ENCODE measurements around the gene TMEM164. TPM values are rescaled to one million over a fixed set of nuclear protein-coding genes. Genes with fewer than 3 reads are reported as not detected.
A peak's percentile ranks its signal among the peaks of the same experiment; 100 is the strongest.

Gene TMEM164
- total RNA-seq, 1 donor from 2014 or later, result 17.6 TPM

DNA sequence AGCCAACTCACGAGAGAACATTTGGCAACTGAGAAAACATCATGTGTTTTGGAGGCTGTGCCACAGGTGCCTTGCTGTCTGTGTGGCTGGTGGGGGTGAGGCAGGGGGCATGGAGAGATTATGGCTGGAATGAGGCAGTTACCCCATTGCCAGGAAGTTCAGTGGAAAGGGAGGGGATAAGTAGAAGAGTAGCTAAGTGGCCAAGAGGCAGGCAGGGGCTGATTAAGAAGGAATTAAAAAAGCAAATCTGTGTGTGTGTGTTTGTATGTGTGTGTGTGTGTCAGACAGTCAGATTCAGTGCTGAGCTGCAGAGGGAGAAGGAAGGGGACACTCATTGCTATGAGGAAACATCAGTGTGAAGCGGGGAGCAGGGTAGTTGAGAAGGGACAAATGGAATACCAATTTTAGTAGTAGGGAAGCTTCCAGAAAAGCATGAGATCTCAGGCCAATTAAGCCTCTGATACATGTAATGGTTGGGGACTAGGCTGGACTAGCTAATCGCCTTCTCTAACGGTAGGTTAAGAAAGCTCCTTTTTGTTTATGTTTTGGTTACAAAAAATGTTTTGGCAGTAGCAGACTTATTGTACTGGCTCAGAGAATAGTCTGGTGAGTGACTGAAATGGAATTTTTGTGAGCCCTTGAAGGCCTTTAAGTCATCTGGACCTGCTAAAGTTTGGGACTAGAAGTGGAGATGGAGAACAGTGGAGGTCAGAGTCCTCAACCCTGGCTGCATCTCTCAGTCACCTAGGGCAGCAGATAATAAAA is 18.5 kb downstream of the TMEM164 start:
- H3K27me3 Mint-ChIP-seq (ENCODE audit: low read depth, unreplicated experiment), result no peaks in the 10 kb centered on the region
- H3K36me3 Mint-ChIP-seq (ENCODE audit: low read depth, unreplicated experiment), result peaks cover 2% of the 10 kb centered on the region
- Histone ChIP-seq H3K79me2 (ENCODE audit: insufficient read depth, low read length) (no peaks in the 10 kb centered on the region), H3K4me1 (ENCODE audit: insufficient read depth, low read length) (peaks cover 27% of the 10 kb centered on the region), H3K27me3 (ENCODE audit: insufficient read depth, low read length) (no peaks in the 10 kb centered on the region), H3K4me2 (ENCODE audit: low read length) (peak overlapping the region; percentile 39), H3K36me3 (ENCODE audit: insufficient read depth, low read length) (no peaks in the 10 kb centered on the region), H3K4me3 (ENCODE audit: insufficient read depth, low read depth, low read length) (no peak overlapping the region), H3K27ac (ENCODE audit: low read depth, low read length) (peak overlapping the region; percentile 47), H2AFZ (ENCODE audit: low read depth, low read length) (no peak overlapping the region), H4K20me1 (ENCODE audit: insufficient read depth, low read length) (no peaks in the 10 kb centered on the region), H3K9ac (ENCODE audit: low read length) (peak overlapping the region; percentile 35), H3K9me3 (ENCODE audit: insufficient read depth, low read depth, low read length) (no peaks in the 10 kb centered on the region)
- TF ChIP-seq EZH2 (IDR thresholded peaks at IDR 0.05; ENCODE audit: insufficient read depth, low read length), result no peak
- peaks cover 6% of the 10 kb centered on the region for H3K4me1 Mint-ChIP-seq (ENCODE audit: low read depth, unreplicated experiment)
- no peak overlapping the region for H3K27ac Mint-ChIP-seq (ENCODE audit: unreplicated experiment)
- H3K9me3 Mint-ChIP-seq (ENCODE audit: unreplicated experiment), result no peaks in the 10 kb centered on the region
- DNase-seq (ENCODE audit: low read depth) (peak; percentile 87), FAIRE-seq (peak; percentile 99)
- H3K4me3 Mint-ChIP-seq (ENCODE audit: unreplicated experiment), result no peak overlapping the region

GRCh38 chrX:110022599-110023448 is 19.9 kb downstream of the TMEM164 start:
- Mint-ChIP-seq H3K9me3 (ENCODE audit: unreplicated experiment) (no peaks in the 10 kb centered on the region), H3K4me1 (ENCODE audit: low read depth, unreplicated experiment) (peaks cover 7% of the 10 kb centered on the region), H3K36me3 (ENCODE audit: low read depth, unreplicated experiment) (peaks cover 2% of the 10 kb centered on the region), H3K4me3 (ENCODE audit: unreplicated experiment) (no peak overlapping the region), H3K27ac (ENCODE audit: unreplicated experiment) (no peak overlapping the region), H3K27me3 (ENCODE audit: low read depth, unreplicated experiment) (no peaks in the 10 kb centered on the region)
- Histone ChIP-seq H3K9ac (ENCODE audit: low read length) (no peak overlapping the region), H3K79me2 (ENCODE audit: insufficient read depth, low read length) (no peaks in the 10 kb centered on the region), H3K4me3 (ENCODE audit: insufficient read depth, low read depth, low read length) (no peak overlapping the region), H4K20me1 (ENCODE audit: insufficient read depth, low read length) (no peaks in the 10 kb centered on the region), H3K27me3 (ENCODE audit: insufficient read depth, low read length) (no peaks in the 10 kb centered on the region), H3K9me3 (ENCODE audit: insufficient read depth, low read depth, low read length) (no peaks in the 10 kb centered on the region), H3K4me1 (ENCODE audit: insufficient read depth, low read length) (peaks cover 30% of the 10 kb centered on the region), H3K27ac (ENCODE audit: low read depth, low read length) (no peak overlapping the region), H3K36me3 (ENCODE audit: insufficient read depth, low read length) (no peaks in the 10 kb centered on the region), H3K4me2 (ENCODE audit: low read length) (no peak overlapping the region), H2AFZ (ENCODE audit: low read depth, low read length) (no peak overlapping the region)
- FAIRE-seq (peak; percentile 73), DNase-seq (ENCODE audit: low read depth) (no peak)
- TF ChIP-seq EZH2 (IDR thresholded peaks at IDR 0.05; ENCODE audit: insufficient read depth, low read length) (no peak), CTCF (IDR thresholded peaks at IDR 0.05; ENCODE audit: insufficient read depth, low read depth, low read length) (no peak)

GRCh38 chrX:110025395-110025794 is 22.5 kb downstream of the TMEM164 start:
- Mint-ChIP-seq H3K27ac (ENCODE audit: unreplicated experiment) (no peak overlapping the region), H3K9me3 (ENCODE audit: unreplicated experiment) (no peaks in the 10 kb centered on the region), H3K36me3 (ENCODE audit: low read depth, unreplicated experiment) (peaks cover 2% of the 10 kb centered on the region), H3K27me3 (ENCODE audit: low read depth, unreplicated experiment) (no peaks in the 10 kb centered on the region), H3K4me3 (ENCODE audit: unreplicated experiment) (no peak overlapping the region), H3K4me1 (ENCODE audit: low read depth, unreplicated experiment) (peaks cover 7% of the 10 kb centered on the region)
- Histone ChIP-seq H3K9ac (ENCODE audit: low read length) (no peak overlapping the region), H4K20me1 (ENCODE audit: insufficient read depth, low read length) (no peaks in the 10 kb centered on the region), H3K4me2 (ENCODE audit: low read length) (peak overlapping the region; percentile 55), H3K27ac (ENCODE audit: low read depth, low read length) (peak overlapping the region; percentile 4), H3K27me3 (ENCODE audit: insufficient read depth, low read length) (no peaks in the 10 kb centered on the region), H3K36me3 (ENCODE audit: insufficient read depth, low read length) (no peaks in the 10 kb centered on the region), H3K9me3 (ENCODE audit: insufficient read depth, low read depth, low read length) (no peaks in the 10 kb centered on the region), H3K79me2 (ENCODE audit: insufficient read depth, low read length) (no peaks in the 10 kb centered on the region), H3K4me3 (ENCODE audit: insufficient read depth, low read depth, low read length) (no peak overlapping the region), H3K4me1 (ENCODE audit: insufficient read depth, low read length) (peaks cover 30% of the 10 kb centered on the region), H2AFZ (ENCODE audit: low read depth, low read length) (no peak overlapping the region)
- DNase-seq (ENCODE audit: low read depth) (no peak), FAIRE-seq (peak; percentile 29)
- TF ChIP-seq EZH2 (IDR thresholded peaks at IDR 0.05; ENCODE audit: insufficient read depth, low read length) (no peak), CTCF (IDR thresholded peaks at IDR 0.05; ENCODE audit: insufficient read depth, low read depth, low read length) (no peak)
